ENCODE results near the gene BARD1.

DNA sequence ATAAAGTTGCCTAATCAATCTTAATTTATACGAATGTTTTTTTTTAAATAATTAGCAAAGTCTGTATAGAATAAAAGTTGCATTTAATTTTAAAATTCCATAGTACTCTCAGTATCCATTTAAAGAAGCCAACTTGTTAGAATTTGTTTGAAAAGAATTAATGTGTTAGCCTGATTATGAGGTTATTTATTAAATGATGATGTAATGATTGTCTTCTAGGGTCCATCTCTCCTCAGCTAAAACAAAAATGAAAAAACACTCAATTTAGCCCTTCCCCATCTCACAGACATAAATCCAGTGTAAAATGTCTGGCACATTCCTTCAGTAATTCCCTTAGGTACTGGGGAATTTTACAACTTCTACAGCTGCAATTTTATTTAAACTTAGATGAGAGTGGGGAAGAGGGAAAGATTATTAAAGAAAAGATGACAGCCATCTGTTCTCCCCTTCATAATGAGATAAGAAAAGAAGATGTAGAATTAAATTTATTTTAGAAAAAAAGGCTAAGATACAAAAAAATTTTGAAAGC, 68.6 kb downstream of the BARD1 start:
- TF ChIP-seq, protein P1, sequence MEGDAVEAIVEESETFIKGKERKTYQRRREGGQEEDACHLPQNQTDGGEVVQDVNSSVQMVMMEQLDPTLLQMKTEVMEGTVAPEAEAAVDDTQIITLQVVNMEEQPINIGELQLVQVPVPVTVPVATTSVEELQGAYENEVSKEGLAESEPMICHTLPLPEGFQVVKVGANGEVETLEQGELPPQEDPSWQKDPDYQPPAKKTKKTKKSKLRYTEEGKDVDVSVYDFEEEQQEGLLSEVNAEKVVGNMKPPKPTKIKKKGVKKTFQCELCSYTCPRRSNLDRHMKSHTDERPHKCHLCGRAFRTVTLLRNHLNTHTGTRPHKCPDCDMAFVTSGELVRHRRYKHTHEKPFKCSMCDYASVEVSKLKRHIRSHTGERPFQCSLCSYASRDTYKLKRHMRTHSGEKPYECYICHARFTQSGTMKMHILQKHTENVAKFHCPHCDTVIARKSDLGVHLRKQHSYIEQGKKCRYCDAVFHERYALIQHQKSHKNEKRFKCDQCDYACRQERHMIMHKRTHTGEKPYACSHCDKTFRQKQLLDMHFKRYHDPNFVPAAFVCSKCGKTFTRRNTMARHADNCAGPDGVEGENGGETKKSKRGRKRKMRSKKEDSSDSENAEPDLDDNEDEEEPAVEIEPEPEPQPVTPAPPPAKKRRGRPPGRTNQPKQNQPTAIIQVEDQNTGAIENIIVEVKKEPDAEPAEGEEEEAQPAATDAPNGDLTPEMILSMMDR (IDR thresholded peaks at IDR 0.05), result no peak
- TF ChIP-seq POLR2A (IDR thresholded peaks at IDR 0.05; ENCODE audit: low read depth), result no peak
- no peak for TF ChIP-seq EP300 (IDR thresholded peaks at IDR 0.05)
